Tongue (tissue), 2 donors: ENCODE results near the gene GCFC2. TPM values are rescaled to one million over a fixed set of nuclear protein-coding genes. Genes with fewer than 3 reads are reported as not detected.
A peak's percentile ranks its signal among the peaks of the same experiment; 100 is the strongest.

Source experiments
- DNase-seq: peaks from one replicate; pipeline ENCODE4 v3.0.0-alpha.2; 2015
- total RNA-seq: library from RNA; depleted of rRNA; stranded (reverse); fragments of >200 nt; gene quantifications from one replicate; pipeline ENCODE4 v1.2.3, GENCODE V29; 2014

GCFC2 gene
- total RNA-seq, 1 donor from 2014 or later, result 33.0 TPM

- no peak for DNase-seq
Measured at GRCh38 chr2:75679556-75679955, 31.2 kb downstream of the GCFC2 start.

- no peak for DNase-seq
Measured at GRCh38 chr2:75676464-75676863, 34.3 kb downstream of the GCFC2 start.

- no peak for DNase-seq
Measured at GRCh38 chr2:75675908-75676307, 34.8 kb downstream of the GCFC2 start.

DNA sequence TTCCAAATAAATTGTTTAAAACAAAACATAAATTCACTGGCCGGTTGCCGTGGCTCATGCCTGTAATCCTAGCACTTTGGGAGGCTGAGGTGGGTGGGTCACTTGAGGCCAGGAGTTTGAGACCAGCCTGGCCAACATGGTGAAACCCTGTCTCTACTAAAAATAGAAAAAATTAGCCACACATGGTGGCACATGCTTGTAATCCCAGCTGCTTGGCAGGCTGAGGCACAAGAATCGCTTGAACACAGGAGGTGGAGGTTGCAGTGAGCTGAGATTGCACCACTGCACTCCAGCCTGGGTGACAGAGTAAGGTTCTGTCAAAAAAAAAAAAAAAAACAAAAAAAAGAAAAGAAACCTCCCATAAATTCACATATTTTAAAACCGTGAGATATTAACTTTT lies 35.3 kb downstream of the GCFC2 start:
- peak; percentile 16 for DNase-seq

GRCh38 chr2:75667884-75668283 lies 42.8 kb downstream of the GCFC2 start:
- DNase-seq, result no peak

DNA sequence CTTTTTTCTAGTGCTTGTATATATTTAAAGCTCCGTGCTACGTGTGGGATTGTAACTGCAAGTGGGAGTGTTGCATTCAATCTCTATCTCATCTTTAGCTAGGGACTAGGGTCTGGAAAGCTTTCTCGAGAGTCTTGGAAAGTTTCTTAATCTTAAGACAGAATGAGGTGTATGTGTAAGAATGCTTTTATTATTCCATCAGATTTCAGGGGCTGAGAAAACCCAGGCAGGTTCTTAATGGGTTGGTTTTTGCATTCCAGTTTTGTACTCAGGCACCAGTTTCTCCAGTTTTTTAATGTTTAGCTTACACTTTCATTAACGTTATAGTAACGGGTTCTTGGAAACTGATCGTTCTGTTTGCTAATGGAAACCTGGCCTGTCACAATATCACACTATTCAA lies 43.8 kb downstream of the GCFC2 start:
- DNase-seq, result no peak

GRCh38 chr2:75657798-75658197 lies 52.9 kb downstream of the GCFC2 start:
- no peak for DNase-seq

- DNase-seq, result no peak
Measured at GRCh38 chr2:75656563-75656962, 54.2 kb downstream of the GCFC2 start.

DNA sequence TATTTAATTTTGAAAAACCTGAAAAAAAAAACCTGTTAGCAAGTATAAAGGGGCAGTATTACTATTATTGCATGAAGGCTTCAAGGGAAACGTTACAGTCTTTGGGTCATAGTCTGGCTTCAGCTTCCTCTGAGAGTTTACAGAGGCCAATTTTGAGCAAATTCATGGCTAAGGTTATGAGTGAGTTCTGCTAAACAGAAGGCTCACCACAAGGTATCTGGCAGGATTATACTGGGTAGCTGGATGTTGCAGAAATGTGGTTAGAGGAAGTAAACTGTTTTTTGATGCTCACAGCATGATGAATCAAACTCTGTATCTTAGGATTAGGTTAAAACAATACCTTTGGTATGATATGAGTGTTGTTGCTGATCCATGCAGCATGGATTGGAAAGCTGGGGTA lies 54.9 kb downstream of the GCFC2 start:
- no peak for DNase-seq

- no peak for DNase-seq
Measured at GRCh38 chr2:75654012-75654411, 56.7 kb downstream of the GCFC2 start.

- no peak for DNase-seq
Measured at GRCh38 chr2:75647771-75648170, 62.9 kb downstream of the GCFC2 start.

DNA sequence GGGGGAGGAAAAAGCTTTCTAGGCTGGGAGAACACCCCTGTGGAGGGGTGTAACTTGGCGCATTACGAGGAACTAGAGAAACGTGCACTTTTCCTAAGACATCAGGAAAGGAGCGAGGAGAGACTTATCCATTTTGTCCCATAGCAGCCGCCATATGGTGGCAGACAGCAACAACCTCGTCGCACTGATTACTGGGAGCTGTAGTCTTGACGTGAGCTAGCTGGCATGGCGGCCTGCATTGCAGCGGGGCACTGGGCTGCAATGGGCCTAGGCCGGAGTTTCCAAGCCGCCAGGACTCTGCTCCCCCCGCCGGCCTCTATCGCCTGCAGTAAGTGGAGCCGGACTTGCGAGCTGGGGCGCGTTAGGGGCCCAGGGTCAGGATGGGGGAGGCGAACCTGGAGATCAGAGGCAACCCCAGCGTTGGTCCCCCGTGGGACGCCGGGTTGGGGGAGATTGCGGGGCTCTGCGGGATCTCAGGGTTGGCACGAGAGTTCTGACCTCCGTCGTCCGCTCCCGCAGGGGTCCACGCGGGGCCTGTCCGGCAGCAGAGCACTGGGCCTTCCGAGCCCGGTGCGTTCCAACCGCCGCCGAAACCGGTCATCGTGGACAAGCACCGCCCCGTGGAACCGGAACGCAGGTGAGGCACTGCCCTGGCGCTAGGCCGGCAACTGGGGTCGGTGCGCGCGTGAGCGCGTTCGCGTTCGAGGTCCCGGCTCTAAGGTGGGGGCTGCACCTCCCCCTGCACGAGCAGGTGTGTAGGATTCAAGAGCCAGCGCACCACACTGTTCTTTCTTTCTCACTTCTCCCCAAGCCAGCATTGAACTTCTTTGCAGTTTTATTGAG lies 63.9 kb downstream of the GCFC2 start, which contains the start of gene MRPL19:
TSS of gene MRPL19 (plus strand) at position 201 of the 843 bp plus-strand sequence. CDS start at position 226, 25 bp downstream.
- DNase-seq, result peak; percentile 96

GRCh38 chr2:75646090-75646582 lies 64.6 kb downstream of the GCFC2 start:
- DNase-seq, result no peak

- DNase-seq, result no peak
Measured at GRCh38 chr2:75645643-75646042, 65.1 kb downstream of the GCFC2 start.

DNA sequence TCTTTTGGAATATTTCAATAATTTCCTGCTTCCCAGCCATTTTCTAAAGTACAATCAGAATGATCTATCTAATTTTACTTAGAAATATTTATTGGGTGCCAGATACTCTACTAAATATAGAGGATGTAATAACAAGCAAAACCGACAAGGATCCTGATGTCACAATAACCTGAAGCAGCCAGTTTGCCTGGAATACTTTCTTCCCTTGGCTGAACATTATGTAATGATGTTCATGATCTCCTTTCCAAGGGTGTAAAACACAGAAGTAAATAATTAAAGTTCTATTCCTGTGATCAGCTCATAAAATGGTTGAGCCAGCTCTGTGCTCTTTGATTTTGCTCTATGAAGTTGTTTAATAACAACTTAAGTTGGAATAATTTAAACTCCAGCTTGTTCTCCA lies 66.7 kb downstream of the GCFC2 start:
- no peak for DNase-seq

GRCh38 chr2:75641587-75641986 lies 69.1 kb downstream of the GCFC2 start:
- no peak for DNase-seq

DNA sequence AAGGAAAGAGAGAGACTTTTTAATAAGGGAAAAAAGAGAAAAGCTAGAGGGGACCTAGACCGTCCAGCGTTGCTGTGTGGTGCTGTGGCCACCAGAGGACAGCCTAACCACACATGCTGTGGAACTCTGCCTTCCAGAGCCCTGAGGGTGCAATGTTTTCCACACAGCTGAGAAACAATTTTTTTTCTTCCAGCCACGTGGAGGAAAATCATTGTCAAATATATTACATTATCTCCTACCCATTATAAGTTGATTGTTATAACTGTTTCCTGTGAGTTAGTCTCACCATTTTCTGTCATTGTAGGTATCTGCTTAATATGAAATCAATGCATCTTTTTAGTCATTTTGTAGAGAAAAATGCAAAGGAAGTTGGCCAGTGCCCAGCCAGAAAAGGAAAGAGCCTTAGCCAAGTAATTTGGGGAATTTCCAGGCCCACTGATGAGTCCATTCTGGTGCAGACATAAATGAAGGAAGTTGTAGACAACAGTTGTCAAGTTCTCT lies 70.0 kb downstream of the GCFC2 start:
- DNase-seq, result peak; percentile 85

DNA sequence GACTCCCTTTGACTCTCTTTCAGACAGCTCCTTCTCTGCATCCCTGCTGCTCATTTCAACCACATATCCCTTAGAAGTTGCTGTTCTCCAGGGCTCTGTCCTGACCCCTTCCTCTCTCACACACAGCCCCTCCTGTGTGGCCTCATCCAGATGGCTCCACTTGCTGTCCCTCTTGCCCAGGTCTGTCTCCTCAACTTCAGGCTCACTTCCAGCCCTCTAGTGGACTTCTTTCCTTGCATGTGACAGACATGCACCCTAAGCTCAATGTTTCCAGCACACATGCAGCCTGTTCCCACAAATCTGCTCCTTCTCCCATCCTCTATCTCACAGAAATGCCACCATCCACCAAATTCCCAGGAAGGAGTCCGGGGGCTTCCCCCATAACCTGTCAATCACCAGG lies 73.1 kb downstream of the GCFC2 start:
- no peak for DNase-seq

DNA sequence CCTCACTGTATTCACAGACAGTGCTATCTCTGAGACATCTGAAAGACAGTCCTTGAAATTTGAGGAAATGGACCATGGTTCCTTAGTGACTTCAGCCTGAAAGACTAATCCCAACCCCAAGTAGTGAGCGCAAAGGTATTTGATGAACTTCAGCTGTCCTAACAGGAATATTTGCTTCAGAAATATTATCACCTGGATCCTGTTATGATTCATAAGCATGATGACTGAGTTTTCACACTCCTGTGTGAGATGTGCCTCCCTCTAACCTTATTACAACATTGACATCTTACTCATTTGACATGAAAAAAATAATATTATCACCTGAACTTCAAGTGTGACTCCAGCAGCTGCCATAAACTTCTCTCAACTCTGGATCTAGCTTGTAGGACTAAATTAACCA lies 75.8 kb downstream of the GCFC2 start:
- no peak for DNase-seq

DNA sequence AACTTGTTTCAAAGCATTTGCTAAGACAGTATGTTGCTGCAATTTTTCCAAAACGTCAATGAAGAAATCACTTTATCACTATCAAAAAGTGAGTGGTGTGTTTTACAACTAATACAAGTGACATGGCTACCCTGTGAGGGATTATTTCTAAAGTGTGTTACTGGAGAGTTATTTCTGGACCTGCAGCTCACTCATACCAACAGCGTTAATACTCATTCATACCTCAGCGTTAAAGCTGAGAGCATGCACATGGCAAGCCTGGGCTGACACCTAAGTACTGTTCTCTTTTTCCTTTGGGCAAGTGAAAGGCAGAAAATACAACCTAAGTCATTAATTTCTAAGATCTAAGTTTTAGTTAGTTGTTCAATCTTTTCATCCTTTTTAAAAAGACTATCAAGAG lies 77.1 kb downstream of the GCFC2 start:
- DNase-seq, result no peak

- no peak for DNase-seq
Measured at GRCh38 chr2:75632813-75633212, 77.9 kb downstream of the GCFC2 start.

- DNase-seq, result peak; percentile 34
Measured at GRCh38 chr2:75632091-75632701, 78.5 kb downstream of the GCFC2 start.

- DNase-seq, result peak; percentile 85
Measured at GRCh38 chr2:75627902-75628504, 82.7 kb downstream of the GCFC2 start.
